ENCODE data around the gene MX1.

DNA sequence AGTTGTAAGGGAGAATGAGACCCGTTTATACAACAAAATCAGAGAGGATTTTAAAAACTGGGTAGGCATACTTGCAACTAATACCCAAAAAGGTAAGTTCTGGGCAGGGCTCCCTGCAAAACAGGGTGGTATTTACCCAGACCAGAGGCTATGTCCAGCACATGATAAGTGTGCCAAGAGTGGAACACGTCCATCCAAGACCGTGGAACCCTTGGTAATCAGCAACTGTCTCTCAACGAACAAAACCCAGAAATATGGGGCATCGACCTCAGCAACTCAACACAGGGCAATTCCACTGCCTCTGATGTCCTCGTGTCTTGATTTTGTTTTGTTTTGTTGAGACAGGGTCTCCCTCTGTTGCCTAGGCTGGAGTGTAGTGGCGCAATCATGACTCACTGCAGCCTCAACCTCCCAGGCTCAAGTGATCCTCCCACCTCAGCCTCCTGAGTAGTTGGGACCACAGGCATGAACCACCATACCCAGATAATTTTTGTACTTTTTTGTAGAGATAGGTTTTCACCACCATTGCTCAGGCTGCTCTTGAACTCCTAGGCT lies 26.7 kb upstream of the MX1 start:
- TF ChIP-seq POLR2AphosphoS5 (IDR thresholded peaks at IDR 0.05; ENCODE audit: low read depth) (no peak), GABPA (IDR thresholded peaks at IDR 0.05; ENCODE audit: low read depth) (no peak), SPI1 (IDR thresholded peaks at IDR 0.05; ENCODE audit: borderline replicate concordance, low read depth) (no peak)
- TF ChIP-seq, protein P1, sequence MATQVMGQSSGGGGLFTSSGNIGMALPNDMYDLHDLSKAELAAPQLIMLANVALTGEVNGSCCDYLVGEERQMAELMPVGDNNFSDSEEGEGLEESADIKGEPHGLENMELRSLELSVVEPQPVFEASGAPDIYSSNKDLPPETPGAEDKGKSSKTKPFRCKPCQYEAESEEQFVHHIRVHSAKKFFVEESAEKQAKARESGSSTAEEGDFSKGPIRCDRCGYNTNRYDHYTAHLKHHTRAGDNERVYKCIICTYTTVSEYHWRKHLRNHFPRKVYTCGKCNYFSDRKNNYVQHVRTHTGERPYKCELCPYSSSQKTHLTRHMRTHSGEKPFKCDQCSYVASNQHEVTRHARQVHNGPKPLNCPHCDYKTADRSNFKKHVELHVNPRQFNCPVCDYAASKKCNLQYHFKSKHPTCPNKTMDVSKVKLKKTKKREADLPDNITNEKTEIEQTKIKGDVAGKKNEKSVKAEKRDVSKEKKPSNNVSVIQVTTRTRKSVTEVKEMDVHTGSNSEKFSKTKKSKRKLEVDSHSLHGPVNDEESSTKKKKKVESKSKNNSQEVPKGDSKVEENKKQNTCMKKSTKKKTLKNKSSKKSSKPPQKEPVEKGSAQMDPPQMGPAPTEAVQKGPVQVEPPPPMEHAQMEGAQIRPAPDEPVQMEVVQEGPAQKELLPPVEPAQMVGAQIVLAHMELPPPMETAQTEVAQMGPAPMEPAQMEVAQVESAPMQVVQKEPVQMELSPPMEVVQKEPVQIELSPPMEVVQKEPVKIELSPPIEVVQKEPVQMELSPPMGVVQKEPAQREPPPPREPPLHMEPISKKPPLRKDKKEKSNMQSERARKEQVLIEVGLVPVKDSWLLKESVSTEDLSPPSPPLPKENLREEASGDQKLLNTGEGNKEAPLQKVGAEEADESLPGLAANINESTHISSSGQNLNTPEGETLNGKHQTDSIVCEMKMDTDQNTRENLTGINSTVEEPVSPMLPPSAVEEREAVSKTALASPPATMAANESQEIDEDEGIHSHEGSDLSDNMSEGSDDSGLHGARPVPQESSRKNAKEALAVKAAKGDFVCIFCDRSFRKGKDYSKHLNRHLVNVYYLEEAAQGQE (IDR thresholded peaks at IDR 0.05; ENCODE audit: insufficient replicate concordance, low read depth): no peak
- TF ChIP-seq, protein P2, sequence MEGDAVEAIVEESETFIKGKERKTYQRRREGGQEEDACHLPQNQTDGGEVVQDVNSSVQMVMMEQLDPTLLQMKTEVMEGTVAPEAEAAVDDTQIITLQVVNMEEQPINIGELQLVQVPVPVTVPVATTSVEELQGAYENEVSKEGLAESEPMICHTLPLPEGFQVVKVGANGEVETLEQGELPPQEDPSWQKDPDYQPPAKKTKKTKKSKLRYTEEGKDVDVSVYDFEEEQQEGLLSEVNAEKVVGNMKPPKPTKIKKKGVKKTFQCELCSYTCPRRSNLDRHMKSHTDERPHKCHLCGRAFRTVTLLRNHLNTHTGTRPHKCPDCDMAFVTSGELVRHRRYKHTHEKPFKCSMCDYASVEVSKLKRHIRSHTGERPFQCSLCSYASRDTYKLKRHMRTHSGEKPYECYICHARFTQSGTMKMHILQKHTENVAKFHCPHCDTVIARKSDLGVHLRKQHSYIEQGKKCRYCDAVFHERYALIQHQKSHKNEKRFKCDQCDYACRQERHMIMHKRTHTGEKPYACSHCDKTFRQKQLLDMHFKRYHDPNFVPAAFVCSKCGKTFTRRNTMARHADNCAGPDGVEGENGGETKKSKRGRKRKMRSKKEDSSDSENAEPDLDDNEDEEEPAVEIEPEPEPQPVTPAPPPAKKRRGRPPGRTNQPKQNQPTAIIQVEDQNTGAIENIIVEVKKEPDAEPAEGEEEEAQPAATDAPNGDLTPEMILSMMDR (IDR thresholded peaks at IDR 0.05; ENCODE audit: insufficient read depth, low read length): no peak
